ENCODE data around the gene RBAK.
A peak's percentile ranks its signal among the peaks of the same experiment; 100 is the strongest.
"Not testable (repeated sequence)": the region's sequence is repeated elsewhere in the genome, so short reads cannot be mapped to it uniquely, and the experiment has no call there.

Gene RBAK

DNA sequence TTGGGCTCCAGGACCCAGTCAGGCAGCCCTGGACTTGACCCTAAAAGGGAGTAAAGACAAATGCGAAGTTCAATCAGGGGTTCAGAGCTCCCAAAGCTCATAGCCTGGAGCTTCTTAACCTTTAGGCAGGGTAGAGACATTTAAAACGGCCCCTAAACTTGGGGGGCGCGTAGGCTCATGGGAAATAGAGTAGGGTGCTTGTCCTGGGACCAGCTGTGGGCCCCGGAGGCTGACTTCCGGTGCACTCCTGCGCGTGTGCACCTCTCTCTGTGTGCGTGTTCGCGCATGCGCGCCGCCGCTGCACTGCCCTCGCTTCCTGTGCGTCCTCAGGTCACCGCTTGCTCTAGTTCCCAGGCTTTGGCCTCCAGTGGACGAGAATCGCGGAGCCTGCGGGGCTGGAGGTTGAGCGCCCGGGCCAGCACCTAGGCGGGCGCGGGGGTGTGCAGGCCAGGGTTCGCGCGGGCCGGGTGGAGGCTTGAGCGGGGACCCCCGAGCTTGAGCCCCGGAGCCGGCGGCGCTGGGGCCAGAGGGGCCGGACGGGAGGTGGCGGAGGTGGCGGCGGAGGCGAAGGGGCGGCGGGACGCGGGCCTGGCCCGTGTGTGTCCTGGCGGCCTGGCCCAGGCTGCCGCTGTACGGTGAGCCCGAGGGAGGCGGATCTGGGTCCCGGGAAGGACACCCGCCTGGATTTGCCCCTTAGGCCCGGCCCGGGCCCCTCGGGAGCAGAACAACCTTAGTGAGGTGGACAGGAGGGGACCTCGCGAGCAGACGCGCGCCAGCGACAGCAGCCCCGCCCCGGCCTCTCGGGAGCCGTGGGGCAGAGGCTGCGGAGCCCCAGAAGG, at the start of gene RBAK:
Gene RBAK, plus strand, starts transcription at position 303 of the 839 bp plus-strand sequence. CDS start 2,217 bp downstream, outside the sequence.
- Mint-ChIP-seq H3K36me3 (ENCODE audit: low read depth) (peaks cover 56% of the 10 kb centered on the region), H3K4me3 (peak within 1 kb of the TSS; percentile 95), H3K27ac (peak within 1 kb of the TSS; percentile 89), H3K4me1 (ENCODE audit: low read depth) (peaks cover 27% of the 10 kb centered on the region), H3K9me3 (no peaks in the 10 kb centered on the region), H3K27me3 (peaks cover 10% of the 10 kb centered on the region)
- intact Hi-C loops (cut with micrococcal nuclease) = no loop called here

GRCh38 chr7:4996696-4997222, 48.9 kb upstream of the RBAK start:
- no peak overlapping the region for H3K27ac Mint-ChIP-seq
- H3K36me3 Mint-ChIP-seq (ENCODE audit: low read depth) = peaks cover 95% of the 10 kb centered on the region
- no peaks in the 10 kb centered on the region for H3K9me3 Mint-ChIP-seq
- H3K27me3 Mint-ChIP-seq = no peaks in the 10 kb centered on the region
- H3K4me3 Mint-ChIP-seq = no peak overlapping the region
- intact Hi-C loops (cut with micrococcal nuclease) = no loop called here
- H3K4me1 Mint-ChIP-seq (ENCODE audit: low read depth) = peaks cover 16% of the 10 kb centered on the region

DNA sequence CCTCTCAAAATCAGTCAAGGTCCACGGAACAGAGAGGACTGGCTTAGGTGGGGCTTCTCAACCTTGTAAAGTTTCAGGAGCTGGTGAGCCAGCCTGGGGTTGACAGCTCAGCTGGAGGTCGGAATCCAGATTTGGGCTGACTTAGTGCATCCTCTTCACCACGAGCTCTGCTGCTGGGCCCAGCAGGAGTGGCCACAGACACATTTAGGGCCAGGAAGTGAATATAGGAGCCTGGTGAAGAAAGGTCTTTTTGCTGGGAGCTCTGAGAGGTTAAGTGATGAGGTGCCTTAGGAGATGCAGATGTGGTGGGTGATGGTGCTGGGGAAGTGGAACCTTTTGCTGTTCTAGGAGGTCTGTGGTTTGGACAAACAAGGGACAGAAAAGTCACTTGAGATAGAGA, 47.4 kb upstream of the RBAK start:
- Mint-ChIP-seq H3K27me3 (no peaks in the 10 kb centered on the region), H3K36me3 (ENCODE audit: low read depth) (peaks cover 88% of the 10 kb centered on the region), H3K4me3 (no peak overlapping the region), H3K27ac (no peak overlapping the region), H3K9me3 (no peaks in the 10 kb centered on the region), H3K4me1 (ENCODE audit: low read depth) (peaks cover 16% of the 10 kb centered on the region)
- intact Hi-C loops (cut with micrococcal nuclease) = no loop called here

GRCh38 chr7:4998910-4999309, 46.8 kb upstream of the RBAK start:
- peaks cover 84% of the 10 kb centered on the region for H3K36me3 Mint-ChIP-seq (ENCODE audit: low read depth)
- H3K4me3 Mint-ChIP-seq = no peak overlapping the region
- H3K9me3 Mint-ChIP-seq = no peaks in the 10 kb centered on the region
- intact Hi-C loops (cut with micrococcal nuclease) = no loop called here
- peaks cover 16% of the 10 kb centered on the region for H3K4me1 Mint-ChIP-seq (ENCODE audit: low read depth)
- H3K27ac Mint-ChIP-seq = peak overlapping the region; percentile 7
- no peaks in the 10 kb centered on the region for H3K27me3 Mint-ChIP-seq

GRCh38 chr7:4999369-4999950, 46.2 kb upstream of the RBAK start:
- no peak overlapping the region for H3K4me3 Mint-ChIP-seq
- peaks cover 83% of the 10 kb centered on the region for H3K36me3 Mint-ChIP-seq (ENCODE audit: low read depth)
- H3K9me3 Mint-ChIP-seq = no peaks in the 10 kb centered on the region
- H3K27me3 Mint-ChIP-seq = no peaks in the 10 kb centered on the region
- intact Hi-C loops (cut with micrococcal nuclease) = no loop called here
- peaks cover 16% of the 10 kb centered on the region for H3K4me1 Mint-ChIP-seq (ENCODE audit: low read depth)
- H3K27ac Mint-ChIP-seq = no peak overlapping the region

- H3K4me1 Mint-ChIP-seq (ENCODE audit: low read depth) = peaks cover 5% of the 10 kb centered on the region
- H3K4me3 Mint-ChIP-seq = no peak overlapping the region
- intact Hi-C loops (cut with micrococcal nuclease) = no loop called here
- H3K27ac Mint-ChIP-seq = no peak overlapping the region
- H3K27me3 Mint-ChIP-seq = no peaks in the 10 kb centered on the region
- H3K36me3 Mint-ChIP-seq (ENCODE audit: low read depth) = peaks cover 80% of the 10 kb centered on the region
- no peaks in the 10 kb centered on the region for H3K9me3 Mint-ChIP-seq
Measured at GRCh38 chr7:5001003-5001402, 44.7 kb upstream of the RBAK start.

DNA sequence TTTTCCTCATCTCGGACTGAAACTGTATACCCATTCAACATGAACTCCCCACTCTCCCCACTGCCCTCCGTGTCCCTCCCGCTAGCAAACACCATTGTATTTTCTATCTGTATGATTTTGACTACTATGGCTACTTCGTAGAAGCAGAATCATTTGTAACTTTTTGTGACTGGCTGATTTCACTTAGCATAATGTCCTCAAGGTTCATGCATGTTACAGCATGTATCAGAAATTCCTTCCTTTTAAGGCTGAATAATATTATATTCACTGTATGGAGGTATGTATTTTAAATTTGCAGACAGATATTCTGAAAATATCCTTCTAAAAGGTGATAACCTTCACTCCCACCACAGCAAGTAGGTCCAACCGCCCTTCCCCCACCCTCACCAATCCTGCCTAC, 43.7 kb upstream of the RBAK start:
- no peak overlapping the region for H3K4me3 Mint-ChIP-seq
- H3K27ac Mint-ChIP-seq = no peak overlapping the region
- intact Hi-C loops (cut with micrococcal nuclease) = no loop called here
- H3K27me3 Mint-ChIP-seq = no peaks in the 10 kb centered on the region
- H3K9me3 Mint-ChIP-seq = no peaks in the 10 kb centered on the region
- peaks cover 76% of the 10 kb centered on the region for H3K36me3 Mint-ChIP-seq (ENCODE audit: low read depth)
- H3K4me1 Mint-ChIP-seq (ENCODE audit: low read depth) = no peaks in the 10 kb centered on the region

DNA sequence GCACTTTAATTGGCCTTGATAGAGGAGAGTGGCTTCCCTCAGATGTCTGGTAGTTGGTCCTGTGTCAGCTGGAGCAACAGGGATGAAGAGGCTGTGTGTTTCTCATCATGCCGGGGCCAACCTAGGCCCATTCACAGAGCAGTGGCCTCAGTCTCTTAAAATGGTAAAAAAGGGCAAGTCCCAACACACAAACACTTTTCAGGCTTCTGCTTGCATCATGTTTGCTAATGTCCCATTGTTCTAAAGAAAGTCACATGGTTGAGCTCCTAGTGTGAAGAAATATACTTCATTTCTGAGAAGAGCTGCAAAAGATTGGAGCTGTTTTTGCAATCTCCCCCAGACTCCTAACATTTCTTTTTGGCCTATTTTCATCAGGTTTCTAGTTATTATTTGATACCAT, 40.6 kb upstream of the RBAK start:
- peaks cover 18% of the 10 kb centered on the region for H3K9me3 Mint-ChIP-seq
- no peak overlapping the region for H3K4me3 Mint-ChIP-seq
- intact Hi-C loops (cut with micrococcal nuclease) = no loop called here
- peaks cover 72% of the 10 kb centered on the region for H3K36me3 Mint-ChIP-seq (ENCODE audit: low read depth)
- H3K27me3 Mint-ChIP-seq = no peaks in the 10 kb centered on the region
- H3K27ac Mint-ChIP-seq = no peak overlapping the region
- no peaks in the 10 kb centered on the region for H3K4me1 Mint-ChIP-seq (ENCODE audit: low read depth)

DNA sequence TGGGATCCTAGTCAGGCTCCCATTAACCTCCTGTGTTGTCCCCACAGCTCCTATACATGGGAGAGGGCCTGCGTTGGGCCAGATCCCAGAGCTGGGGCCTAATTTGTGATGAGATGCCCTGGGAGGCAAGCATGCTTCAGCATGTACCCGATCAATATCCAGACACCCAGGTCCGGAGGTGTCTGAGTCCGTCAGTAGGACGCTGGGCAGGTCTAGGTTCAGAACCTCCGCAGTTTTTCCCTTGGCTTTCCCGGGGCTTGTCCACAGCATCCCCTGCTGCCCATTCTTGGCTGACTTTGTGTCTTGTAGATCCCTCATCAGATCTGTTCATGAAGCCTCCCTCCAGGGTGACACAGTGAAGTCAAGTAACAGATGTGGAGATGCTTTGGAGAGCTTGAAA, 32.7 kb upstream of the RBAK start:
- intact Hi-C loops (cut with micrococcal nuclease) = no loop called here
- Mint-ChIP-seq H3K4me3 (no peak overlapping the region), H3K36me3 (ENCODE audit: low read depth) (peaks cover 22% of the 10 kb centered on the region), H3K27ac (no peak overlapping the region), H3K4me1 (ENCODE audit: low read depth) (no peaks in the 10 kb centered on the region), H3K27me3 (no peaks in the 10 kb centered on the region), H3K9me3 (peaks cover 65% of the 10 kb centered on the region)

DNA sequence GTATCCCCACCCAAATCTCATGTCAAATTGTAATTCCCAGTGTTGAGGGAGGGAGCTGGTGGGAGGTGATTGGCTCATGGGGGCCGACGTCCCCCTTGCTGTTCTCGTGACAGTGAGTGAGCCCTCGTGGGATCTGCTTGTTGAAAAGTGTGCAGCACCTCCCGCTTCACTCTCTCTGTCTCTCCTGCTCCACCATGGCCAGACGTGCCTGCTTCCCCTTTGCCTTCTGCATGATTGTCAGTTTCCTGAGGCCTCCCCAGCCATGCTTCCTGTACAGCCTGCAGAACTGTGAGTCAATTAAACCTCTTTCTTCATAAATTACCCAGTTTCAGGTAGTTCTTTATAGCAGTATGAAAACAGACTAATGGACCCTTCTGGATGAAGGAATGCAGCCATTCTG, 29.7 kb upstream of the RBAK start:
- H3K27ac Mint-ChIP-seq; H3K4me1 Mint-ChIP-seq (ENCODE audit: low read depth); H3K4me3 Mint-ChIP-seq; intact Hi-C loops (cut with micrococcal nuclease); H3K27me3 Mint-ChIP-seq: not testable (repeated sequence)
- Mint-ChIP-seq H3K36me3 (ENCODE audit: low read depth) (peaks cover 16% of the 10 kb centered on the region), H3K9me3 (peaks cover 60% of the 10 kb centered on the region)

- H3K36me3 Mint-ChIP-seq (ENCODE audit: low read depth) = peaks cover 21% of the 10 kb centered on the region
- not testable (repeated sequence) for H3K4me1 Mint-ChIP-seq (ENCODE audit: low read depth)
- H3K9me3 Mint-ChIP-seq = peaks cover 53% of the 10 kb centered on the region
Measured at GRCh38 chr7:5017626-5018025, 28.0 kb upstream of the RBAK start.

GRCh38 chr7:5020098-5020497, 25.6 kb upstream of the RBAK start:
- peaks cover 57% of the 10 kb centered on the region for H3K9me3 Mint-ChIP-seq

More at GRCh38 chr7:5017626-5018025, 28.0 kb upstream of the RBAK start:
- H3K4me3 Mint-ChIP-seq; intact Hi-C loops (cut with micrococcal nuclease); H3K27ac Mint-ChIP-seq; H3K27me3 Mint-ChIP-seq: not testable (repeated sequence)

GRCh38 chr7:5020976-5021550, 24.6 kb upstream of the RBAK start:
- H3K27ac Mint-ChIP-seq; H3K27me3 Mint-ChIP-seq; intact Hi-C loops (cut with micrococcal nuclease); H3K4me1 Mint-ChIP-seq (ENCODE audit: low read depth); H3K4me3 Mint-ChIP-seq: not testable (repeated sequence)
- Mint-ChIP-seq H3K9me3 (peaks cover 48% of the 10 kb centered on the region), H3K36me3 (ENCODE audit: low read depth) (peaks cover 35% of the 10 kb centered on the region)

More at GRCh38 chr7:5020098-5020497, 25.6 kb upstream of the RBAK start:
- Mint-ChIP-seq H3K27ac (no peak overlapping the region), H3K27me3 (no peaks in the 10 kb centered on the region), H3K4me1 (ENCODE audit: low read depth) (no peaks in the 10 kb centered on the region), H3K4me3 (no peak overlapping the region), H3K36me3 (ENCODE audit: low read depth) (peaks cover 35% of the 10 kb centered on the region)
- intact Hi-C loops (cut with micrococcal nuclease) = no loop called here

DNA sequence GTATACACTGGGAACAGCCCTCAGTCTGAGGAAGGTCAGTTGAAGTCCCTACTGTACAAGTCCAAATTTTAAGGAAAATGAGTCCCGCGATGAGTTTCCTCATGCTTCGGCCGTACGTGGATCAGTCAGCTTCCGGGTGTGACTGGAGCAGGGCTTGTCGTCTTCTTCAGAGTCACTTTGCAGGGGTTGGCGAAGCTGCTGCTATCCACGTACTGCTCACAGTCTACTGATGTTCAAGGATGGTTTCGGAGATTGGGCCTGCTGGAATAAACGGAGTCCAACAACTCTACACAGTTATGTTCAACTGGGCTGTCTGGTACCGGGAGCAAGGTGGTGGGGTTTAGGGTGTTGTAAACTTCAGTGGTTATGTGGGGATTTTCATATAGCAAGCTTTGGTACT, 22.0 kb upstream of the RBAK start:
- H3K9me3 Mint-ChIP-seq = peaks cover 56% of the 10 kb centered on the region
- H3K27ac Mint-ChIP-seq; intact Hi-C loops (cut with micrococcal nuclease); H3K27me3 Mint-ChIP-seq; H3K4me1 Mint-ChIP-seq (ENCODE audit: low read depth); H3K4me3 Mint-ChIP-seq: not testable (repeated sequence)
- H3K36me3 Mint-ChIP-seq (ENCODE audit: low read depth) = peaks cover 35% of the 10 kb centered on the region
